GM19351 (cell line): ENCODE data around the gene ITIH5.

Experiments used
- ATAC-seq: cut with Tn5 transposase; IDR thresholded peaks from one replicate; pipeline ENCODE4 v1.9.1; 2021; ENCODE audit warnings: mild to moderate bottlenecking, moderate library complexity; ENCODE audit not compliant: unreplicated experiment

Gene ITIH5

DNA sequence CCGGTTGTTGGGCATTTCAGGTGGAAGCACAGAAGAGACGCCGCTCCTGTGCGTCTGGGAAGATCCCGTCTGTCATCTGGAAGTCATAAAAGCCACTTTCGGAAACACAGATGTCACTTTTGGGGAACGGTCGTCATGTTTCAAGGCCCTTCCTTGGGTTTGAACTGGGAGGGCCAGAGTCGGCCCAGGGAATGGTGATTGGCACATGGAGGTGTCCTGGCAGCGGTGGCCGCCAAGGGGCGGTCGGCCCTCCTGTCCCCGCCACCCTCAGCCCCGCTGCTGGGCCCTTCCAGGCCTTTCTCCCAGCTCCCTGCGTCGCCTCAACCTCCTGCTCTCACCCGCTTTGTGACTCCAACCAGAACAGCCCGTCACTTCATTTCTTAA, 140.8 kb downstream of the ITIH5 start:
- no peak for ATAC-seq

DNA sequence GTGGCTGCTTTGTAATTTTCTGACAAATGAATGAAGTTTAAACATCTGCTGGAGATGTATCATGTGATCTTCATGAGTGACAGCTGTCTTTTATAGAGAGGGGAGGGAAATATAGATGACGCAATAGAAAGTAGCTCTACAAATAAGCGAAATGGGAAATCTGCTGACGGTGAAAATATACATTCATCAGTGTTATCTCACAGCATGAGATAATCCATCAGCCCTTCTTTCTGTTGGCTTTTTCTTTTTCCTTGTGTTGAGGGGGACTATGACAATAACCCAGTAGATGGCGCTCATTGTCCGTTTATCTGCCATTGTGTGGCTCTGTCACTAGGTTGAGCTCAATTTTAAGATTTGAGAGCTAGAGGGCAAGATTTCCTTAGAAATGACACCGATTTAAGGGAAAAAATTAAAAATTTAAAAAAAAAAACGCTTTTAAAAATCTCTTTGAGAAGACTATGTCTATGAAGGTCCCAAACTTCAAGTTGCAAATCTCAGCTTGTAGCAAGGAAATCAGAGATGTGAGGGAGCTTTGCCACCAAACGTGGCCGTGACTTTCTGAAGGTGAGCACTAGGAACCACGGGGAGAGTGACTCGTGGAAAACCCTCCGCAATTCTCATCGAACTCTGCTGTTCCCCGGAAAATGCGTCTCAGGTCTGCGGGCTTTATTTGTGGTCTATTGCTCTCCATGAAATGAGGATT, 141.3 kb downstream of the ITIH5 start:
- peak; percentile 82 for ATAC-seq

DNA sequence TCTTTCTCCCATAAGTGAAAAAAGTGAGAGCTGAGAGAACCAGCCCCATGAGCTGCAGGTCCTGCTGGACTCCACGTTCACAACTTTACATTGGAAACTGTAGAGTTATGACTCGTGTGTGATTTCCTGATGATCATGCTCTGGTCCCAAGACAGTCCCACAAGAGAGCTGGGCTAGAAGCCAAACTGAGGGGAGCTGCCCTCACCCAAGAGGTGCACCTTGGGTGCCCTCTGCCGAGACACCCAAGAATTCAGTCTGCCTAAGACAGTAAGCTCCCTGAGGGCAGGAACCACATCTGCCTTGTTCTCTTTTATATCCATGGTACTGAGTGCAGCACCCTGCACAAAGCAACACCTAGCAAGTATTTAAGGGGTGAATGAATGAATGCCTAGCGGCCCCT, 143.1 kb downstream of the ITIH5 start:
- ATAC-seq: no peak

DNA sequence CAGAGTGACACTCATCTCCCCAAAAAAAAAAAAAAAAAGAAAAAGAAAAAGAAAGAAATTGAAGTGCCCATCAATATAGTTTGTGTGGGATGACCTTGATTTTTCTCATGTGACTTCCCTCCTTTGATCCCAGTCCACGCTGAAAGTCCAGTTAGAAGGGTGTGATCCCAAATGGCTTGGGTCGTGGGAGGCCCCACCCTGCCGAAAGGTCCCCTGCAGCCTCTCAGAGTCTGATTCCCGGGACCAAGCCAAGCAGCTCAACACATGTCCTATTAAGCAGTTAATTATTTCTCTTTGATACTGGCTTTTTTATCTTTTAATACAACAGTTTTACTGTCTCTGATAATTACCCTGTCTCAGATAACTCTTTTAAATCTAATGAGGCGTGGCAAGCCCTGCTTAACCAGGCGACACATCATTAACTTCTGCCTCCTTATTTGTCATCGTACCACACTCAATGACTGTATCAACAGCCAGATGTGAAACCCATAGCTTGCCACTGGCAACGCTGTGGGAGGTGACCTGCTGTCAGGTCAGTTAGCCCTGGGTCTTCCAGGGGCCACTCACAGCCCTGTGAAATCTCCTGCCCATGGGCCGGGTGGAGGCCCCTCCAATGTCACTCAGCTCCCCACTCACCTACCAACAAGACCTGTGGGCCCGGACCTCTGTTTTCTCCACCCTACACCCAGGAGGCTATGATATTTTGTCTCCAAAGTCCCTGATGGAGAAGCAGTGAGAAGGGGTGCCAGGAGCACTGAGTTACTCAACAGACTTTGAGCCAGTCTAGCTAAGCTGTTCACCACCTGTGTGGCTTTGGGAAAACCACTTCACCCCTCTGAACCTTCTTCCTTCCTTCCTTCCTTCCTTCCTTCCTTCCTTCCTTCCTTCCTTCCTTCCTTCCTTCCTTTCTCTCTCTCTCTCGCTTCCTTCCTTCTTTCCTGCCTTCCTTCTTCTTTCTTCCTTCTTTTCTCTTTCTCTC, 146.0 kb downstream of the ITIH5 start:
- peak; percentile 72 for ATAC-seq

DNA sequence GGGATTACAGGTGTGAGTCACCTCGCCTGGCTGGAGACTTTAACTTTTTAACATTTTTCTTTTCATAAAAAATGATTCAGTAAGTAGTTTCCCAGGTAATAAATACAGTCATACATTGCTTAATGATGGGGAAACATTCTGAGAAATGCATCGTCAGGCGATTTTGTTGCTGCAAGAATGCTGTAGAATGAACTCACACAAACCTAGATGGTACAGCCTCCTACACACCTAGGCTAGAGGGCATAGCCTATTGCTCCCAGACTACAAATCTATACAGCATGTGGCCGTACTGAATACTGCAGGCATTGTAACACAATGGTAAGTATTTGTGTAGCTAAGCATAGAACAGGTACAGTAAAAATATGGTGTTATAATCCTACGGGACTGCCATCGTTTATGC, 147.4 kb downstream of the ITIH5 start:
- no peak for ATAC-seq

DNA sequence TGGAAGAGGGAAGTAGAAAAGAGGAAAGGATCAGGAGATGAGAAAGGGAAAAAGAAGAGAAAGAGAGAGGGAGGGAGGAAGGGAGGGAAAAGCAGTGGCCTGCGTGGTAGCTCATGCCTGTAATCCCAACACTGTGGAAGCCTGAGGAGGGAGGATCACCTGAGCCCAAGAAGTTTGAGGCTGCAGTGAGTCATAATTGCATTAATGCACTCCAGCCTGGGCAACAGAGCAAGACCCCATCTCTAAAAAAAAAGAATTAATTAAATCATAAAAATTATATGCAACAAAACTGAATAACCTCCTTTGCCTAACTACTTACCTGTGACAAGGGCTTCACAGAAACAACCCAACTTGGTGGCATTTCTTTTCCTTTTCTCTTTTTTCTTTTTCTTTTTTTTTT, 148.1 kb downstream of the ITIH5 start:
- ATAC-seq: no peak

DNA sequence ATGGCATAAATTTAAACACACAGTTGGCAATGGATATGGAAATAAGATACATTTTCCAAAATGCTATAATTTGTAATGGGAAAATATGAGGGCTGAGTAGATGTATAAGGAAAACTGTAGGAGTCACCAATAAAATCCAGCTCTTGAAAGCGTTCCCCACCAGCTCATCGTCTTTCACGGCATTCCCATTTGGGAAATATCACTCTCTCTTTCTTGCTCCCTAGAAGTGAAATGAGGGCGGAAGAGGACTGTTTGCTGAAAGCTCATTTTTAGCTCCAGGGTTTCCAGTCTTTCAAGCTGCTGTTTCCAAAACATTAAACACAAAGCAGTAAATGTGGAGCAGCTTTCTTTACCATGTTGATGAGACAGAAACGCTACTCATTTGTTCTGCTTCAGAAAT, 151.3 kb downstream of the ITIH5 start:
- no peak for ATAC-seq

DNA sequence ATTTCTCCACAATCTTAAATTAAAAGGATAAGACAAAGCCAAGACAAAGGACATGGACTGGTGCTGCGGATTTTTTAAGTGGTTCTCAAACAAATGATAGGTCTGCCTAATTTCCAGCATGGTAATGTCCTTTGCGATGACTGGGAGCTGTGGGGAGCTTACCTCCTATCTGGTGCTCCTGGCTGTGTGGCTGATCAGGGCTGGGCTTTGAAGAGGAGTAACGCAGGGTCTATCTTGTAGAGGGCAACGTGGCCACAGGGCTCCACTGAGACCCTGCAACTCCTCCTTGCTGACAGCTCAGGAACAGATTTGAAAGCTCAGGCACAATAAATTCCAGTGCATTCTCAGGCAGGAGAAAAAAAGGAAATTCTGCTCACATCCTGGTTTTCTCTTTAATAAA, 152.8 kb downstream of the ITIH5 start:
- ATAC-seq: no peak

DNA sequence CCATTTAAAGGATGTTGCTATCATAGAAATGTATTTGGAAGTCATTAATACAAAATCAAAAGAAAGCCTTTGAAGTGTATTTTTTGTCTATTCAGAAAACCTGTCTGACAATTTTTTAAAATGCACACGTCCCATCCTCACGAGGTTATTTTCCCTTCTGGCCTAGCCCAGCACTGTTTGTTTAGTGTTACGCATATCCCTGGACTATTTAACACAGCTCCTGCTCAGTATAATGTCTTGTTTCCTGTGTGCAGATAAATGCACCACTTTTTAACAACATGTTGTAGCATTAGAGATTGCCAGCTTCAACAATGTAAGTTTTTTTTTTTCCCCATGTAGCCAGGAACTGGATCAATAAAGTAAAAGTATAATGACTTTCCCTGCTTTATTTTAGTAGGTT, 153.3 kb downstream of the ITIH5 start:
- ATAC-seq: no peak

DNA sequence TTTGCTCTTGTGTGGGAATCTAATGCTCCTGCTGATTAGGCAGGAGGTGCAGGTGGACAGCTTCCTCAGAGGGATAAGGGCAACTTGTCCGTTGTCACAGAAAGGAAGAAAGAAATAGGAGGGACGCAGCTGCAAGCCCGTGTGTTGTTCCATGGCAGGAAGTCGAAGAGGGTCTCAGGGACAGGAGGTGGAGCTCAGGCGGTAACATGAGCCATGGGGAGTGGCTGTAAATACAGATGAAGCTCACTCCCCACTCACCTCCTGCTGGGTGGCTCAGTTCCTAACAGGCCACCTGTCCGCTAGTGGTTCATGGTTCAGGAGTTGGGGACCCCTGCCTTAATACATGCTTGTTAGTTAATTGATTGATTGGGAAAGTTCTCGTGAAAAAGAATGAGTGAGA, 154.3 kb downstream of the ITIH5 start:
- no peak for ATAC-seq

DNA sequence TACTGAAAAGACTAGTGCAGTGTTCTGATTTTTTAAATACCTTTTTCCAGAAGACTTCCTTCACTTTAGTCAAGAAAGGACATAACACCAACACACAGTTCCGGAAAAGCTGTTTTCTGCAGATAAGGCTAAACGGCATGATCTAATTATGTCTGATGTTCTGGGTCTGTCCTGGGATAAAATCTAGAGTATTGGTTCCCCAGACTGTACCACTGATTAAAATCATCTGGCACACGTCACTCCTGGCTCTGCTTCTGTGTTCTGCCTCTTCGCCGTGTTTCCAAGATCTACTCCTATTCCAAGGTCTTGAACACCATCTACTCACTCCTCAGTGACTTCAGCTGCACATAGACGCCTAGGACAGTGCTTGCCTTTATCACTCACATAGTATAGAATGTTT, 155.2 kb downstream of the ITIH5 start:
- no peak for ATAC-seq
